NCI-H1417 (cell line): Measurements from ENCODE around the gene CARD9.

Experiments
- DNase-seq, 3 experiments: peaks; one replicate each; lab custom pipeline; 2025; lab: John Stamatoyannopoulos, UW

The CARD9 gene

DNA sequence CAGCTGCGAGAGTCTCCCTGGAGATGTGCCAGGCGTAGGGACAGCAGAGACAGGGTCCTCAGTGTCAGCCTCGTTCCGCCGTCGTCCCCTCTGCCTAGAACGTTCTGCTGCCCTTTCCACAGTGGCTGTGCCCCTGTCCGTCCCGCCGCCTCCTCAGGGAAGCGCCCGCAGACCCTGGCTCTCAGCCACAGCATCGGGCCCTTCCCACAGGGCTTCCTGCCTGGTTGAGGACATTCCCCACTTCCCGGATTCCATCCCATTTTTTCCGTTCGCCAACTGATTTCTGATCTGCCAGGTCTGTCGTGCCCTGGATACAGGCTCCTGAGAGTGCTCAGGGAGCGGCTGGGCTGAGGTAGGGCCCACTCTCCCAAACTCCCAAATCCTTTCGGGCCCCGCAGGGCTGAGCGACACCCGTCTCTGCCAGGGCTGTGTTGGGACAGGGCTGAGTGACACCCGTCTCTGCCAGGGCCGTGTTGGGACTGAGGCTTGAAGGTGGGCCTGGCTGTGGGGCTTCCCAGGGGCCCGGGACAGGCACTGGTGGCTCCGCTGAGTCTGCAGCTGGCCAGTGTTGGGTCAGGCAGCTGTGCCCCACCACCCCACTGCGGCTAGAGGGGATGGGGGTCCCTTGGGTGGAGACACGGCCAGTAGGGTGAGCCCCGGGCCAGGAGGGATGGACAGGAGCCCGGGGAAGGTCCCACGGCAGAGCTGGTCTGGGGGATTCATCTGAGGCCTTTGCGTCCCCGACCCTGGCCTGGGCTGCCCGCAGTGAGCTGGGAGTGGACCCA lies 25.8 kb downstream of the CARD9 start:
- DNase-seq = no peak

DNA sequence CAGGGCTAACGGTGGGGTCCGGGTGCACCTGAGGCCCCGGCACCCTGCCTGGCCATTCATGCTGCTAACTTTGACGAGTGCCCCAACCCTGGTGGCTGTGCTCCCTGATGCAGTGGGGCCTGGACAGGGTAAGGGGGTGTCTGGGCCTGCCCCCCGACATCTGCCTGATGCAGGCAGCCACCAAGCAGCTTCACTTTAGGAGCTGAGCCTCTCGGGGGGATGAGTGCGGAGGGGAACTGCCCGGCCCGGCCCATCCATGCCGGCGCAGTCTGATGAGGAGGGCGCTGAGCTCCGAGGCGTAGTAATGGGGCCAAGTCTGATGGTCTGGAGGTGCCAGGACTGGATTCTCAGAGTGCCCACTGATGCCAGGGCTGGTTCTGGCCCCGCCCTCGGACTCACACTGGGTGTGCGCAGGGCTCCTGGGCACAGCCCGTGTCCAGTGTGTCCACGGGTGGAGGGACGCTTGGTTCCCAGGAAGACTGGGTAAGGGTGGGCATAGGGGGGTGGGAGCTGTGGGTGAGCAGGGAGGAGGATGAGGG lies 26.5 kb downstream of the CARD9 start:
- DNase-seq = no peak

DNA sequence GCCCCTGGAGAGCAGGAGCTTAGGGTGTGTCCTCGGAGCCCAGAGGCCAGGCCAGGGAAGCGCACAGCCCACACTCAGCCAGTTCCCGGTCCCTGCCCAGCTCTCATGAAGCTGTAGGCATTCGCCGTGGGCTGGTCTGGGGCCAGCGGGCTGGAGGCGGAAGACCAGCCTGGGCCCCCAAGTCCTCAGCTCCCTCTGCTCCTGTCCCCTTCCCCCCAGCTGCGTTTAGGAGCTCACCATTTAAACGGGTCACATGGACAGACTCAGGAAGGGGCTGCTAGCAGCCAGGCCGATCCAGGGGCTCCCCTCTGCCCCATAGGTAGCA lies 27.4 kb downstream of the CARD9 start:
- DNase-seq = no peak

DNA sequence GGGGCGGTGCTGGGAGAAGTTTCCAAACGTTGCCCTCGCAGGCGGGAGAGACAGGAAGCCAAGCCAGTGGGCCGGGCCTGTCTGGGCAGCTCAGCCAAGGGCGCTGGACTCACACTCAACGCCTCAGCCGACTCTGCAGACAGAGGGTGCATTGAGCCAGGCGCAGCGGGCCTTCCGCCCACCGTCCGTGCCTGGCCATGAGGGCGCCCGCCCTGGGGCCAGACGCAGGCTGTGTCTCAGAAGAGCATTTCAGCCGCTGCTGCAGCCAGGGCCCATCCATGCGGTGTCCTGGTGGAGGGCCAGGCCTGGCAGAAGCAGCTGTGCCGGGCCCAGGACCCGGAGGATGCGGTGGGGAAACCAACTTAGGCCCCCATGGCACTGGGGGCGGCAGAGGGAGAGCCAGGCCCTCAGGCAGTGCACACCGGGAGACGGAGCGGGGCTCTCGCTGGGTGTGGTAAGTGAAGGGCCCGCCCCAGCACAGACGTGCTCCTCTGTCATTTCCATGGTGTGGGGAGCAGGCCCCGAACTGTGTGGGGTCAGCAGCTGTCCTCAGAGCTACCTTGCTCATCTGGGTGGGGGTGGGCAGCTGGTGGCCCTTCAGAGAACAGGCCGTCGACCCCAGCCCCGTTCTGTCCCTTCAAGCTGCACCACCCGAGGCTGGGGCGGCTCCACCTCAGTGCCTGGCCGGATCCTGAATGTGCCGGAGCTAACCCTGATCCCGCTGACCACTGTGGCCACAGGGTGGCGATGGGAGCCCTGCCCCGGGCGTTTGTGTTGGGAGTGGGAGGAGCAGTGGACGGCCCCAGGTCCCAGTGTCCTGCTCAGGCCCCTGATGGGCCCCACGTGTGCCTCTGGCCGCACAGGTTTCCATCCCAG lies 27.9 kb downstream of the CARD9 start:
- DNase-seq = no peak

DNA sequence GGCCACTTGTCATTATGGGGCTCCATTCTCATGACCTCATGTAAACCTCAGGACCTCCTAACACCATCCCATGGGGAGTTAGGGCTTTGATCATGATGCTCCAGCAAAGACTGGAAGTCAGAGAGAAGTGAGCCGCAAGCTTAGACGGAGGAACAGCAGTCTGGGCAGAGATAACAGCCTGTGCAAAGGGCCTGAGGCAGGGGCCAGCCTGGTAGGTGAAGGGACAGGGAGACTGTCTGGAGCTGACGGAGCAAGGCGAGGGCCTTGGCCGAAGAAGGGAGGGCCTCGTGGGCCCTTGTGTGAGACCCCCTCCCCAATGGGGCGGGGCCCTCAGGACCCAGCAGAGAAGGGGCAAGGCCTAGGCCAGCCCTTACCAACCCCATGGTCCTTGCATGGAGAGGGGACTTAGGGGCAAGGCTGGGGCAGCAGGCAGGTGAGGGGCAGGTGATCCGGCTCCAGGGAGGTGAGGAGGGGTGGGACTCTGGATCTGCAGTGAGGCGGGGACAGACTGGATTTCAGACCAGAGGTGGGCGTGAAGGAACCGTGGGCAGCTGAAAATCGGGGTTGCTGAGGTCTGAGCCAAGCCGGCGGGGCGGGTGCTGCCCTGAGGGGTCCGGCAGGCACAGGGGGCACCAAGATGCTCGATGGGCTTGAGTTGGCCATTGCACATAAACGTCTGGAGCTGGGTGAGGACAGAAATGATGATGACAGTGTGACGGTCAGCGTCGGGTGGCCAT lies 28.8 kb downstream of the CARD9 start:
- no peak for DNase-seq

DNA sequence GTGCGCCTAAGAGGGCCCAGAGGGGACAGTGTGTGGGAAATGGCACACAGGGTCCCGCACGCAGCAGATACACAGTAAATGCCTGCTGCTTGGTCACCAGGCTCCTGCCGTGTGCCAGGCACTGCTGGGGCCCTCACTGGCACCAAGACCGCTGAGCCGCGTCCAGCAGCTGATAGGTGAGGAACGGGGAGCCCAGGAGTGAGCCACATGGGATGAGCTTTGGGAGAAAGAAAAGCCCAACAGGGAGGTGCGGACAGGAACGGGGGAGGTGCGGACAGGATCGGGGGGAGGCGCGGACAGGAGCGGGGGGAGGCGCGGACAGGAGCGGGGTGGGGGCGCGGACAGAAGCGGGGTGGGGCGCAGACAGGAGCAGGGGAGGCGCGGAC lies 29.6 kb downstream of the CARD9 start:
- DNase-seq = no peak

DNA sequence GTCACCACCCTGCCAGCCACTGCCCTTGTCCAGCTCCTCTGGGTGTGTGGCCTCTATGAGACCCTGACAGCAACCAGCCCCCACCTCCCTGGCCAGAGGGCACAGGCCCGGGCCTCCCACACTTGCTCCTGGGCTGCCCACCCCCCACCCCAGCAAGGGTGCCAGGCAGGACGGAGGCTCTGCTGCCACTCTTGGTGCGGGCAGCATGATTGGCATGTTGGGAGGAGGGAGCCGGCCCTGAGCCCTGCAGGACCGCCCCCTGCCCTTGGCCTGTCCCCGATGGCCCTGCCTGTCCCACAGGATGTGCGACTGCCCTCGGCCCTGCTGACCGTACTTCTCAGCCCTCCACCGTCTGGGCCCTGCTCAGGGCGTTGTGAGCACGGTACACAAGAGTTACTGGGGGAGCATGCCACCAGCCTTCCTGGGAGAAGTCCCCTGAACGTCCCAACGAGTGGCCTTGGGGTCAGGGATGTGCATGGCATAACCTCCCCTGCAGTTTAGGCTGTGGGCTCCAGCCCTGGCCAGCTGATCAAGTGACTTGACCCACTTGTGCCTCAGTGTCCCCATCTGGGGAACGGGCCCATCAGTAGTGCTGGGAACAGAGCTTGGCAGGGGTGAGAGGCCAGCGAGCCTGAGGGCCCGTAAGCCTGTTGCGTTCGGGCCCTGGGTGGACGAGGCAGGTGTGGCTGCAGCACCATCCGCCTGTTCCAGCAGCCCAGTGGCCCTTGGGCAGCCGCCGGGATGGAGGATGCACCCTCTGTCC lies 30.2 kb downstream of the CARD9 start:
- DNase-seq = no peak

DNA sequence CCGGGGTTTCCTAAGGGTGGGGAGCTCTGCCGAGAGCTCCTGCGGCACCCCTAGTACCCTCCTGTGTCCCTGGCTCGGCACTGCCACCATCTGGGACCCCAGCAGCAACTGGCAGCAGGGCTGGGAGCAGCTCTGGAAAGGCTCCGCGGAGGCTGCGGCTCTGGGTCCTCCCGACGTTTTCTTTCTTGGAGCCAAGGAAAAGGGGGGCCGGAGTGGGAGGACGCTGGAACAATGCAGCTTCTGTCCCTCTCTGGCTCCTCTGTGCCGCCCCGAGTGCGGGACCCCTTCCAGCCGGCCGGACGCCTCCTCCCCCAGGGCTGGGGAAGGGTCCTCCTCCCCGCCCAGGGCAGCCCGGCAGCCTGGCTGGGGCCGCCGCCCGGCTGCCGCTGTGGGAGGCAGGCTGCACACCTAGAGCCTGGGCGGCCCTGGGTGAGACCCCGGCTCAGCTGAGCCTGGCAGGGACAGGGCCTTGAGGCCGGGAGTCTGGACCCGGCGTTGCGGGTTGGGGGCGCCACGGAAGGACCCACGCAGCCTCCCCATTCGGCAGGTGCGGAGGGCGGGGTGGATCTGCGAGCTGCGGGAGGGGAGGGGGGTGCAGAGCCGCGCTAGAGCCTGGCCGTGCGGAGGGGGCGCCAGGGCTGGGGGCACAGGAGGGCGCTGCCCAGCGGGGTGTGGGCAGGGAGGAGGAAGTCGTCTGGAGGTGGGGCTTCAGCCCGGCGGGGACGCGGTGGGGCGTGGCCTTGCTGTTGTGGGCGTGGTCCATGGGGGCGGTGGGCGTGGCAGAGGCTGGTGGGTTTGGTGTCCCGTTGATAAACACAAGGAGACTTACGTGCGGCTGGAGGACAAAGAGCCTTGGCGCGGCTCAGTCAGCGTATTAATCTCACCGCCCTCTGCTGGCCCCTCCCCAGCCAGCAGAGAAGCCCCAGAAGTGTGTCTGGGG lies 31.0 kb downstream of the CARD9 start:
- peak in 2 of 3 experiments; percentile 48 to 49 for DNase-seq

DNA sequence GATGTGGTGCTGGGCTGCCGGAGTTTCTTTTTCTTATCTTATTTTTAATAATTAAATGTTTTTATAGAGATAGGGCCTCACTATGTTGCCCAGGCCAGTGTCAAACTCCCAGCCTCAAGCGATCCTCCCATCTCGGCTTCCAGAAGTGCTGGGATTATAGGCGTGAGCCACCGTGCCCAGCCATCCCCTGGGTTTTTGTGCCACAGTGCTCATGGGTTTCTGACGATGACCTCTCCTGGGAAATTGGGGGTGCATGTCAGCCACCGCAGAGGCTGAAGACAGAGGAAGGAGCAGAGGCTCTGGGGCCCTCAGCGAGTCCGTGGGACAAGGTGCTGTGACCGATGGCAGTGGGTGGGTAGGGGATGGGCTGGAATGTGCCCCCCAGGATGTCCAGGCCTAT lies 31.7 kb downstream of the CARD9 start:
- no peak for DNase-seq

DNA sequence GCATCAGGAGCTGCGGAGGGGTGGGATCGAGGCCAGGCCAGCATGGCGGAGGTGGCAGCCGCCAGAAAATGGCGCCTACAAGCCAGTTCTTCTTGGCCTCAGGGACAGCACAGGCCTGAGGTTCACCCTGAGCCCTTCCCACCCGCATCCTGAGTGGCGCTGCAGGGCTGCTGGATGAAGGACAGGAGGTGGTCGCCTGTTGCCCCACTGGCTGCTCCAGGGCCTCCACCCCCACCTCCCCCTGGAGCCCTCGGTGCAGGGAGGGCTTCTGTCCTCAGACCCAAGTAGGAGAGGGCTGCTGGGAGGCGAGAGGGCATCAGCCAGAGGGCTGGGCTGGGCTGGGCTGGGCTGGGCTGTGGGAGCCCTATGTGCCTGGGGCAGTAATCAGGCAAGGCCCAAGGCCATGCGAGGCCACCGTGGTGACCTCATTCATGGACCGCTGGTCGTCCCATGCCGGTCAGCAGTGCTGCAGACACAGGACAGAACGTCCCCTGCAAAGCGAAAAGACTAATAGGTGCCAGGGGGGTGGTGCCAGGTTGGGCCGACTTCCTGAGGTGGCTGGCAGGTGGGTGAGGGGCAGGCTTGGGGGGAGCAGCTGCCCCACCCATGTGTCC lies 32.3 kb downstream of the CARD9 start:
- no peak for DNase-seq

DNA sequence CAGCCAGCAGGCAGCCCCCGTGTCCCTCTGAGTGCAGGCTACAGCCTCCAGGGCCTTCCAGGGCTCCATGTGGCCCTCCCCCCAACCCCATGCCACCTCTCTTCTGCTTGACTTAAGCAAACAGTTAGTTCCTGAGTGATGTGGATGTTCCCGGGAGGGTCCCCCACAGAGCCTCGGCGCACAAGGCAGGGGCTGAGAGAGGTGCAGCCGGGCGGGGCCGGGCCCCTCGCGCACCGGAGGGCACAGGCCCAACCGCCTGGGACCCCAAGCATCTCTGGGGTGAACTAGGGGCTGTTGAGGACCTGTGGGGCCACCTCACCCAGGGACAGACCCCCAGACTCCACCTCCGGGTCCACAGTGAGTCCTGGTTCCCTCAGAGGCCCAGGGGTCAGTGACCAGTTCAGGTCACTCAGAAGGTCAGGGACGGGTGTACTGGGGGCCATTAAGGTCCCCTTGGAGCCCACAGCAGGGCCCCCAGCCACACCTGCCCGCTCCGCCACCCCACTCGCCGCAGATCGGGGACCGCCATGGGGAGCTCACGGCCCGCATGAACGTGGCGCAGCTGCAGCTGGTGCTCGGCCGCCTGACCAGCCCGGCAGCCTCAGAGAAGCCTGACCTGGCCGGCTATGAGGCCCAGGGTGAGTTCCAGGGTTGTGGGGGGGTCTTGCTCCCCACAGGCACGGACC lies 33.0 kb downstream of the CARD9 start:
- DNase-seq = no peak

DNA sequence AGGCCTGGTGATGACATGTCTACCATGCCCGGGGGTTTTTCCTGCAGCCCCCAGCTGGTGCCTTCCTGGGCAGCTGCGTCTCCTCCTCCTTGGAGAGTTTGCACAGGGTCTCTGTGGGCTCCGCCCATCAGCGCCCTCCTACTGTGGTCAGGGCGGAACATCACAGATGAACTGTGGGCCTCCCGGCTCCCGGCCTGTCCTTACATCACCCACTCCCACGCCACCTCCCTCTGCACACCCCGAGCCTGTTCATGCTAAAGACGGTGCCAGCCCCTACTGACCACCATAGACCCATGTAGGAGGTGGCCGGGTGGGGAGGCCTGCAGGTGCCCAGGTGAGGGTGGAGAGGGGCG lies 33.5 kb downstream of the CARD9 start:
- peak in 2 of 3 experiments; percentile 20 to 55 for DNase-seq

DNA sequence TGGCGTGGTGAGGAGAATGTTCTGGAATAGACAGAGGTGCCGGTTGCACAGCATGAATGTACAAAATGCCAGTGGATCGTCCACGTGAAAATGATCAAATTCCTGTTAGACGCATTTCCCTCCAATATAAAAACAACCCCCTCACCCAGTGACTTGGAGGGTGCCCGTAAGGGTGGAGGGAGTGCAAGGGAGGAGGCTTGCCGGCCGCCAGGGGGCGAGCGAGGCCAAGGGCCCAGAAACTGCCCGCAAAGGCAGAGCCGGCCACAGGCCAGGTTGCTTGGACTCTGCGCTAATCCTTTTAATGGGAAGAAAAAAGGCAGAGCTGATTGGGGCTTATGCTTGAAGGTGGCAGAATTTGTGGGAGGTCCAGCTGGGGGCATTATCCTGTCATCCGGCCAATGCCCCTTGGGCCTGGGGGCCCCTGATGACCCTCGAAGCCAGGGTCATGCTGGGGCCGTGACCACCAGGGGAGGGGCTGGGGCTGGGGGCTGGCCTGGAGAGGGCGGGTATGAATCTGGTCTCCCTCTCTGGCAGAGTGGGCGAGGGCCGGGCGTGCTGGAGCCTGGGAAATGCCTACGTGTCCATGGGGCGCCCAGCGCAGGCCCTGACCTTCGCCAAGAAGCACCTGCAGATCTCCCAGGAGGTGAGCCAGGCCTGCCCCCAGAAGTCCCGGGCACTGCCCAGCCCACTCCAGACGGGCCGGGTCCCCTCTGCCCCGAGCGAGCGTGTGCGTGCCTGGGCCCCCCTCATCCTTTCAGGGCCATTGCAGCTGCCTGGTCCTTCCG lies 34.1 kb downstream of the CARD9 start:
- DNase-seq = peak in 1 of 3 experiments; percentile 18

DNA sequence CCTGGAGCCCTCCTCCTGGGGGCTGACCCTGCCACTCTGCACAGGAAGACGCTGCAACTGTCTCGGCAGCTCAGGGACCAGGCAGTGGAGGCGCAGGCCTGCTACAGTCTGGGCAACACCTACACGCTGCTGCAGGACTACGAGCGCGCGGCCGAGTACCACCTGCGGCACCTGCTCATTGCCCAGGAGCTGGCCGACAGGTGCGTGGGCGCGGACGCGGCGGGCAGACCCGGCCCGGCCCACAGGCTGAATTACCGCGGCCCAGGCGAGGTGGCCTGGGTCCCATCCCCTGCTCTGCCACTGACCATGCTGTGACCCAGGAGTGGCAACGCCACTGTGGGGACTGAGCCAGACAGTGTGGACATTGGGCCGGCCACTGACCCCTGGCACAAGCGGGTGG lies 35.0 kb downstream of the CARD9 start:
- DNase-seq = no peak

DNA sequence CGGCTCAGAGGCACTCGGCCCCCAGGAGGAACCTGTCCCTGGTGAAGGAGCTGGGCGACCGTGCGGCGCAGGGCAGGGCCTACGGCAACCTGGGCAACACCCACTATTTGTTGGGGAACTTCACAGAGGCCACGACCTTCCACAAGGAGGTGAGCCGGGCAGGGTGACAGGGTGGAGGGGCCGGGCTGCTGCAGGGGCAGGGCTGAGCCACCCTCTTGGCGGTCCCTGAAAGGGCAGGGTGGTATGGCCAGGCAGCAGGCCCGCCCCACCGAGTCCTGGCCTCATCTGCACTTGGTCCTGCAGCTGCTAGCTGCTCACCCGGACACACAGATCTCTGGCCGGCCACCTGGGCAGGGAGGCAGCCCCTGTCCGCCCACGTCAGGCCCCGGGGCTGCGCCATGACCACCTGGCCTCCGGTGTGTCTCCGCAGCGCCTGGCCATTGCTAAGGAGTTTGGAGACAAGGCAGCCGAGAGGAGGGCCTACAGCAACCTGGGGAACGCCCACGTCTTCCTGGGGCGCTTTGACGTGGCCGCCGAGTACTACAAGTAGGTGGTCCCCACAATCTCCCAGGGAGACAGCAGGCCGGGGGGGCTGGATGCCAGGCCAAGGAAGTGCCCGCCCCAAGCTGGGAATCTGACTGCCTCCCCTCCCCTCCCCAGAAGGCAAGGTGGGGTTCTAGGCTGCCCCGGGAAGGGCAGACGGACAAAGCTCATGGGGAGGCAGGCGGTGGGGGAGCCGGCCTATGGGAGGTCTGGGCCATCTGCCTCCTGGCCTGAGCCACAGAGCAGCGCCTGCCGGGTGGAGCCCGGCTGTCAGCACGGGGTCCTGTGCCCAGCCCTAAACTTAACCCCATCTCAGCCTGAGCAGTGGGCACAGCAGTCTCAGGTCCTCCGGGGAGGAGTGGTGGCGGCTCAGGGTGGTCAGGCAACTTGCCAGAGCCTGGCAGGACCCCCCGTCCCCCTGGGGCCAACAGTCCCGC lies 35.8 kb downstream of the CARD9 start:
- DNase-seq = no peak

DNA sequence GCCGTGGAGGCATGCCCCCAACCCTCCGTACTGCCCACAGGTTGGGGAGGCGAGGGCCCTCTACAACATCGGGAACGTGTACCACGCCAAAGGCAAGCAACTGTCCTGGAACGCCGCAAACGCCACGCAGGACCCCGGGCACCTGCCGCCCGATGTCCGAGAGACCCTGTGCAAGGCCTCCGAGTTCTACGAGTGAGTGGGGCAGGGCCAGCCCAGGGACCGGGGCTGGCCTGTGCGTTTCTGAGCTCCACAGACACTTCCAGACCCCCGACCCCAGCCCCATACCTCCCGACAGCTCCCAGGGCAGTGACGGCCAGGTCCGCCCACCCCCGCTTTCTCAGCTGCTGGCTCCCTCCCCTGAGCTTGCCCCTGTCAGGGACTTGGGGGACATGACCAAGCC lies 36.6 kb downstream of the CARD9 start:
- DNase-seq = no peak

DNA sequence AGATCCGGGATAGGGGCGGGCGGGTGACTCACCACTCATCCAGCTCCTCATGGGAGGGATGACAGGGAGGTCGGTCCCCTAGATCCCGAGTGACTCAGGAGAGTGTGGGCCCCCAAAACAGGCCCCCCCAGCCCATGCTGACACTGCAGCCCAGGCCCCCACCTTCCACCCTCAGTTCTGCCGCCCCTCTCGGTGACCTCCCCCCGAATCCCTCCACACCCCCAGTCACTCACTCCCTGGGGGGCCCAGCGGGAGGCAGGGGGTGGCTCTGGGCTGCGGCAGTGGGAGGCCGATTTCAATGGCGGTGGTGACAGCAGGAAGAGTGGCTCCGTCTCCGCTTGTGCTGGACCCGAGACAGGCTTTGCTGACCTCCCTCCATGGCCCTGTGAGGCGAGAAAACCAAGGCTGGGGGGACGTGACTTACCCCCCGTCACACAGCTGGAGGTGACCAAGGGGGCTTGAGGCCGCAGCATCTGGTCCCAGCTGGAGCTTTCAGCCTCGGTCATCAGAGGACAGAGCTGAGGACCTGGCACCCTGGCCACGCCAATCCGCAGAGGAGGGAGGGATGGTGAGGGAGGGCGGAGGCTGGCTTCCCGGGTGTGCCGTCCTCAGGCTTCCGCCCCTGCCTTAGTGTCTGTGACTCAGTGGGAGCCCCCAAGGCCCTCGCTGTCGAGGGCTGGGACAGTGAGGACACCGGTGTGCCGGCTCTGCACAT lies 37.2 kb downstream of the CARD9 start:
- DNase-seq = no peak
